PC-9 (cell line): Measurements from ENCODE around the gene KCNAB2. TPM values are rescaled to one million over a fixed set of nuclear protein-coding genes. Genes with fewer than 3 reads are reported as not detected.

Experiments
- BruUV-seq: library from RNA; stranded (reverse); fragments of 400-500 nt; replicated peaks from 2 replicates; lab custom pipeline; 2021; lab: Mats Ljungman, UMichigan
- CTCF ChIA-PET: fragments of 300-600 bp; sonication (Branson Sonifier 250); formaldehyde crosslinking; loops from one replicate; lab custom pipeline; 2022; ENCODE audit warnings: antibody characterized with exemption; lab: Charles Lee
- POLR2A ChIA-PET: fragments of 300-600 bp; sonication (Branson Sonifier 250); formaldehyde crosslinking; loops from one replicate; lab custom pipeline; 2022; ENCODE audit warnings: antibody characterized with exemption; ENCODE audit not compliant: unreplicated experiment; lab: Charles Lee
- DNase-seq, 2 experiments: peaks; one replicate each; pipeline versions ENCODE4 v3.0.0 to v3.0.0-alpha.2; 2015 to 2022; ENCODE audit warnings: mixed read lengths in 1 of 2
- H2AFZ ChIP-seq: fragments of 200-600 bp; sonication (generic); 2 replicates; pipeline ENCODE4 v1.8.1; 2017; ENCODE audit warnings: antibody characterized with exemption
- H3F3A ChIP-seq: fragments of 200-600 bp; sonication (generic); 2 replicates; pipeline ENCODE4 v1.8.1; 2017; ENCODE audit warnings: antibody characterized with exemption, mild to moderate bottlenecking, low read depth; ENCODE audit not compliant: insufficient read depth
- H3K27ac ChIP-seq: fragments of 200-600 bp; sonication (generic); 2 replicates; pipeline ENCODE4 v1.6.1; 2016; ENCODE audit warnings: mixed run types
- H3K27me3 ChIP-seq: fragments of 200-600 bp; sonication (generic); 2 replicates; pipeline ENCODE4 v1.6.1; 2016; ENCODE audit warnings: low read depth, mixed run types; ENCODE audit not compliant: insufficient read depth
- H3K36me3 ChIP-seq: fragments of 200-600 bp; sonication (generic); 2 replicates; pipeline ENCODE4 v1.6.1; 2016; ENCODE audit warnings: low read depth, mixed run types
- H3K4me1 ChIP-seq: fragments of 200-600 bp; sonication (generic); replicated peaks from 2 replicates; pipeline ENCODE4 v1.6.1; 2016; ENCODE audit warnings: mixed run types; ENCODE audit not compliant: insufficient read depth
- H3K4me2 ChIP-seq: fragments of 200-600 bp; sonication (generic); 2 replicates; pipeline ENCODE4 v1.6.1; 2017; ENCODE audit warnings: mixed run types
- H3K4me3 ChIP-seq: fragments of 200-600 bp; sonication (generic); 2 replicates; pipeline ENCODE4 v1.6.1; 2016; ENCODE audit warnings: mixed run types
- H3K79me2 ChIP-seq: fragments of 200-600 bp; sonication (generic); 2 replicates; pipeline ENCODE4 v1.6.1; 2017; ENCODE audit warnings: low read depth, mixed run types
- H3K9me2 ChIP-seq: fragments of 200-600 bp; sonication (generic); 2 replicates; pipeline ENCODE4 v1.8.1; 2017; ENCODE audit warnings: mild to moderate bottlenecking; ENCODE audit not compliant: insufficient read depth
- H3K9me3 ChIP-seq: fragments of 200-600 bp; sonication (generic); 2 replicates; pipeline ENCODE4 v1.8.1; 2016; ENCODE audit warnings: low read depth; ENCODE audit not compliant: insufficient read depth
- H4K20me1 ChIP-seq: fragments of 200-600 bp; sonication (generic); 2 replicates; pipeline ENCODE4 v1.8.1; 2017; ENCODE audit not compliant: insufficient read depth
- EZH2 ChIP-seq: fragments of 200-600 bp; sonication (generic); IDR thresholded peaks from 2 replicates; pipeline ENCODE4 v1.8.0; 2017; ENCODE audit warnings: antibody characterized with exemption, low read depth
- intact Hi-C: fragments of 100-400 bp; cut with micrococcal nuclease; formaldehyde crosslinking; loops from one replicate; pipeline ENCODE4 v1.10.0; 2022; ENCODE audit not compliant: unreplicated experiment
- total RNA-seq: library from RNA; stranded (reverse); gene quantifications from 2 replicates; pipeline ENCODE4 v1.2.3, GENCODE V29; 2021
- TF ChIP-seq, protein P1 (sequence below): fragments of 200-600 bp; sonication (generic); conservative IDR thresholded peaks from 2 replicates; pipeline ENCODE4 v1.6.1; 2017; ENCODE audit warnings: mixed run types, antibody characterized with exemption, mild to moderate bottlenecking, moderate library complexity

Gene KCNAB2
- total RNA-seq, 1 experiment from 2014 or later: 19.6 TPM

DNA sequence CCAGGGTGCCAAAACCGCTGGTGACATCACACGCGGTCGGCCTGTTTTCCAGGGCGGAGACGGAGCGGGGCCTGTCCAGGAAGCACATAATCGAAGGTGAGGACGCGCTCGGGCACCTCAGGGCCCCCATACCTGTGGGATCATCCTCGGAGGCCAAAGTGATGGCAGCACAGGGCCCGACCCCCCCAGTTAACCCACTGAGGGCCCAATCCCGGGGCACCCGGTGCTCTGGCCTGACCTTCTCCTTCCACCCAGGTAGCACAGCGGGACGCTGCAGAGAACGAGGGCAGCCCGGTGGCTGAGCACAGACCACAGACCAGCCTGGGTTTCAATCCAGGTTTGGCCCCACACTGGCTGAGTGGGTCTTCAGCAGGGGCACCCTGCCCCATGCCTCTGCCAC, 43.3 kb downstream of the KCNAB2 start:
- intact Hi-C loops: no loop called here
- POLR2A ChIA-PET: no interaction called here
- Histone ChIP-seq H3K79me2 (no peaks in the 10 kb centered on the region), H3K4me2 (no peak overlapping the region), H3K4me3 (no peak overlapping the region), H2AFZ (no peak overlapping the region), H3F3A (no peaks in the 10 kb centered on the region), H4K20me1 (no peaks in the 10 kb centered on the region), H3K27me3 (peaks cover 6% of the 10 kb centered on the region; the same call in 1 of the 2 replicates), H3K9me3 (no peaks in the 10 kb centered on the region), H3K4me1 (no peaks in the 10 kb centered on the region), H3K9me2 (no peaks in the 10 kb centered on the region), H3K27ac (no peak overlapping the region), H3K36me3 (no peaks in the 10 kb centered on the region)
- CTCF ChIA-PET: no interaction called here
- TF ChIP-seq, protein P1, sequence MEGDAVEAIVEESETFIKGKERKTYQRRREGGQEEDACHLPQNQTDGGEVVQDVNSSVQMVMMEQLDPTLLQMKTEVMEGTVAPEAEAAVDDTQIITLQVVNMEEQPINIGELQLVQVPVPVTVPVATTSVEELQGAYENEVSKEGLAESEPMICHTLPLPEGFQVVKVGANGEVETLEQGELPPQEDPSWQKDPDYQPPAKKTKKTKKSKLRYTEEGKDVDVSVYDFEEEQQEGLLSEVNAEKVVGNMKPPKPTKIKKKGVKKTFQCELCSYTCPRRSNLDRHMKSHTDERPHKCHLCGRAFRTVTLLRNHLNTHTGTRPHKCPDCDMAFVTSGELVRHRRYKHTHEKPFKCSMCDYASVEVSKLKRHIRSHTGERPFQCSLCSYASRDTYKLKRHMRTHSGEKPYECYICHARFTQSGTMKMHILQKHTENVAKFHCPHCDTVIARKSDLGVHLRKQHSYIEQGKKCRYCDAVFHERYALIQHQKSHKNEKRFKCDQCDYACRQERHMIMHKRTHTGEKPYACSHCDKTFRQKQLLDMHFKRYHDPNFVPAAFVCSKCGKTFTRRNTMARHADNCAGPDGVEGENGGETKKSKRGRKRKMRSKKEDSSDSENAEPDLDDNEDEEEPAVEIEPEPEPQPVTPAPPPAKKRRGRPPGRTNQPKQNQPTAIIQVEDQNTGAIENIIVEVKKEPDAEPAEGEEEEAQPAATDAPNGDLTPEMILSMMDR: no peak
- no peak for TF ChIP-seq EZH2
- no TSS peak for BruUV-seq
- no peak for DNase-seq

DNA sequence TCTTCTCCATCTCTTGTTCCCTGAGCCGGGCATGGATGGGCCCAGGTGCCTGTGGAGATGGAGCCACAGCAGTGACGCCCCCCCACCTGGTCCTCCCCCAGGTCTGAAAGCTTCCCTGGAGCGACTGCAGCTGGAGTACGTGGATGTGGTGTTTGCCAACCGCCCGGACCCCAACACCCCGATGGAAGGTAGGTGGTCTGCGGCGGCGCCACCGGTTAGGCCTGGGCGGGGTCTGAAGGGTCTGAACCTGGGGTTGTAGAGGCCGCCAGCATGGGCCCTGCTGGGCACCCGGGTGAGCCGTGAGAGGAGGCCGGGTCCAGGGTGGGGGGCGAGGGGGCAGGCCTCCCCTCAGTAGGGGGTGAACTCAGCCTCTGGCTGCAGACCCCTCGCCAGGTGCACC, 44.6 kb downstream of the KCNAB2 start:
- no peaks in the 10 kb centered on the region for H3K4me1 ChIP-seq
- H3K79me2 ChIP-seq: no peaks in the 10 kb centered on the region
- H4K20me1 ChIP-seq: no peaks in the 10 kb centered on the region
- no peak for TF ChIP-seq EZH2
- TF ChIP-seq, protein P1: no peak
- ChIA-PET POLR2A (no interaction called here), CTCF (no interaction called here)
- no peaks in the 10 kb centered on the region for H3K9me3 ChIP-seq
- H3K4me3 ChIP-seq: no peak overlapping the region
- no TSS peak for BruUV-seq
- no peaks in the 10 kb centered on the region for H3F3A ChIP-seq
- H3K9me2 ChIP-seq: no peaks in the 10 kb centered on the region
- H2AFZ ChIP-seq: no peak overlapping the region
- intact Hi-C loops: no loop called here
- no peak overlapping the region for H3K4me2 ChIP-seq
- H3K36me3 ChIP-seq: no peaks in the 10 kb centered on the region
- H3K27ac ChIP-seq: no peak overlapping the region
- DNase-seq: no peak
- H3K27me3 ChIP-seq: peaks cover 6% of the 10 kb centered on the region; the same call in 1 of the 2 replicates

DNA sequence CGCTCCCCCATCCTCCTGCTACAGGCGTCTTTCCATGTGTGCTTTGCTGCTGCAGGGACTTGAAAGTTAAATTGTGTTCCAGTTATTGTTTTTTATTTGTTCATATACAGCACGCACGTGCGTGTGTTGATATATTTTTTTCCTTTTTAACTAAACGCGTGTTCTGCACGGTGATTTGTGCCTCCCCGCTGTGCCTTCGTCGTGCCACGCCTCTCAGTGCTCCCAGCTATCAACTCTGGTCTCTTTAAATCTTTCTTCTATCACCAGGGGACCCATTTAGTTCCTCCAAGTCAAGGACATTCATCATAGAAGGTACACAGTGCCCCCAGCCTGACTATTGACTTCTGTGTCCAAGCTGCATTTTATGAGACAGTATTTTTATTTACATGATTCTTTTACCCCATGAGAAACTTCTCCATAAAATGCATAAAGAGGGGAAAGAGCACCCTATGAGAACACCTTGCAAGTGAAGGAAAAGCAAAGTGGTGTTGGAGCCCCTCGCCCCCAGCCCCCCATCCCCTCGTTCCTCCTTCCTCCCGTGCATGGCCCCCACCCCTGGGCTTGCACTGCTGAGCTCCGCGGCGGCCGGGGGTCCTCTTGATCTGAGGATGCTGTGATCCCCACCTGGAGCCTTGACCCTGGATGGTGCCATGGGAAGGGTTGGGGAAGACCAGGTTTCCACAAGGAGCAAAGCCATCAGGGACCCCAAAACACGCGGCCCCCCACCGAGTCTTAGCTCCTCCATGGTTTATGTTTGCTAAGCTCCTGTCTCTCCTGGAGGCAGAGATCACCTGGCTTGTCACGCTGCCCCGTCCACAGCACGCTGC, 45.5 kb downstream of the KCNAB2 start:
- Histone ChIP-seq H3K4me1 (no peaks in the 10 kb centered on the region), H3K27me3 (peaks cover 6% of the 10 kb centered on the region; the same call in 1 of the 2 replicates), H3K36me3 (no peaks in the 10 kb centered on the region), H3K9me2 (no peaks in the 10 kb centered on the region), H3K4me3 (no peak overlapping the region), H3K27ac (no peak overlapping the region), H3K4me2 (no peak overlapping the region), H4K20me1 (no peaks in the 10 kb centered on the region), H3K9me3 (no peaks in the 10 kb centered on the region), H2AFZ (no peak overlapping the region), H3F3A (no peaks in the 10 kb centered on the region), H3K79me2 (no peaks in the 10 kb centered on the region)
- ChIA-PET CTCF (no interaction called here), POLR2A (no interaction called here)
- intact Hi-C loops: no loop called here
- no peak for DNase-seq
- no peak for TF ChIP-seq EZH2
- TF ChIP-seq, protein P1: no peak
- no TSS peak for BruUV-seq
